Glomerular visceral epithelial cell (primary cell): Measurements from ENCODE around the gene PLCL1.

Source experiments
- DNase-seq: peaks from one replicate; pipeline ENCODE4 v3.0.0-alpha.2; 2016; ENCODE audit errors: extremely low spot score

PLCL1 gene

DNA sequence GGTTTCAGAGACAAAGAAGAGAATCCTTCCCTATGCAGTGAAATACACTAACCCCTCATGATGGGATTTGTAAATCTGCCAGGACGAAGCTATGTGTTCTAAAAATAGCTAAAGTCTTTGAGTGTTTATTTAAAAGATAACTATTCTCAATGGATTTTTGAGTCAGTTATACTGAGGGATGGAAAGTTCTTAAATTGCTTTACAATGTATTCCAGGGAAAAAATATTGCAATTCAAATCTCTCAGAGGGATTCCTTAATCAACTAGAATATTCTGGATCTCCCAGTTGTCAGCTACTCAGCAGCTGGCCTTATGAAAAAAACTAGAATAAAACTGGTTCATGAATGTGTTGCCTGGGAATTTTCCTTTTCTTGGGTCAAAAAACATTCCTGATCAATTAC, 312.4 kb downstream of the PLCL1 start:
- no peak for DNase-seq

DNA sequence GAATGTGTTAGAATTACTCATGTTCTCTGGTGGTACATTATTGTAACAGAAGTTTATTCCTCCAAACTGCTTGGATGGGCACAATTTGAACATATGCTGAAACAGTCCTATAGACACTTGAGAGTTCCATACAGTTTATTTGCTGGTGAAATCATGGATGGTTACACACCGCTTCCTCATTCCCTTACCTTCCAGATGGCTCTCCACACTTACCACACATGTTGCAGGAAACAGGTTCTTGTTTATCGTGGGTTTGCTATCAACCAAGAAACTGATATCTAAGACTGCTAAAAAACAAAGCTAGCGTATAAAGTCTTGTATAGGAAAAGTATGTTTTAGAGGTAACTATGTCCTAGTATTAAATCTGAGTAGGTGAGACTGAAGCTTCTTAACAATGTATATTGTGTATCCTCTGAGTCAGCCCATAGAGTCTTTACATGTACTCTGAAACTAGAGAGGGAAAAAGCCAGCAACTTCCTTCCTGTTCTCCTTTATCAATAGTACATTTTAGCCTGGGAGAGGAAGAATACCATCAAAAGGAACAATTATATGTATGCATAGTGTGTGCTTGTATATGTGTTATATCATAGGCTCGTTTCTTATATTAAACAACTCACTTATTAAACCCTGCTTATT, 313.1 kb downstream of the PLCL1 start:
- DNase-seq, result no peak

DNA sequence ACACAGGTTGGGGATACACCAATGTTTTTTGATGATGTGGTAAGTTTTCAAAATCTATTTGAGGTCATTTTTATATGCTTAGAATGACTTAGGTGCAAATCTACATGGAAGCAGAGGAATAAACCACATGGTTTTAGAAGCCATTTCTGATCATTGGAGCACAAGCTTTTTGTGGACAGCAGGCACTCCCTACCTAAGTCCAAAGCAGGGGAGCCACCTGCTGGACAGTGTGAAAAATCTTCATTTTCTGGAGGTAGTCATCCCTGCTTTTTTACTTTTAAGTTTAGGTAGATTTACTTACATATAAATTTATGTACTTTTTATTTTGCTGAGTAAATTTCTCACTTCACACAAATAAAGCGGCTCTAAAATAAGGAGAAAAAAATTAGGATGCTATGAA, 323.2 kb downstream of the PLCL1 start:
- DNase-seq, result peak; percentile 43

DNA sequence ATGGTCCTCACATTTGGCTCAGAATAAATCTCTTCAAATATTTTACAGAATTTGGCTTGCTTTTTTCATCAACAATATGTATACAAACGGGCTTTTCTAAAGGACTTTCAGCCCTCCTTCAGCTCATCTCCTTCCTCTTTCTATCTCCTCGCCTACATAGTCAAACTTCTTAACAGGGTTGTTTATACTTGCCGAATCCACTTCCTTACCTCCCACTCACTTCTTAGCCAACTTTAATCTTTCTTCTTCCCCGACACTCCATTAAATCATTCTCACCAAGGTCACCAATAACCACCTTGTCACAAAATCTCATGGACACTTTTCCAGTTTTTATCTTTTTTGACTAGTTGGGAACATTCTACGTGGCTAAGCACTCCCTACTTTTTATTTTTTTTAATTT, 325.2 kb downstream of the PLCL1 start:
- no peak for DNase-seq

DNA sequence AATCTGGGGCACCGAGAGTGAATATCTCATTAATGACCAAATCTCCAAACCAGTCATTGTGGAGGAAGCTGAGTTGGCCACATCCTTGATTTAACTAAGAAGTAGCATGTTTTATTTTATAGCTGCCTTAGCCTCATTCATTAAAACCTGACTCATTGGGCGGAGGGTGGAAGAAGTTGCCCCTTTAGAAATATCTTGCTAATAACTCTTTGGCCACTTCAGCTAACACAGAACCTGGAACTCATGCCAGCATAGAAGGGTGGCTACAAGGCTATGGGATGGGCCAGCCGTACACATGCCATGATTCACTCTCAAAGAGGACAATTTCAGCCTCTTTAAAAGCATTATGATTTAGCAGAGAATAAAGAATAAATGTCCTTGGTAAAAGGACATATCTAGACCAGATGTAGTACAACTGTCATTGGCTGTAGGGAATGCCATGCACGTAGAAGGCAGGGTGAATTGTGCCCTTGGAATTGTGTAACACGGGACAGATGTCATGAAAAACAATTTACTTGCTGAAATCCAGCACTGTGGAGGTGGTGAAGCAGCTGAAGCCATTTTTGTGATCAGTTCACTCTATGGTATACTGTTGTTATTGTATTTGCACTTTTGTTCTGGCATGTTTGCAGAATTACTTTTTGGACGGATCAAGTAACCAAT, 330.0 kb downstream of the PLCL1 start:
- DNase-seq, result no peak

DNA sequence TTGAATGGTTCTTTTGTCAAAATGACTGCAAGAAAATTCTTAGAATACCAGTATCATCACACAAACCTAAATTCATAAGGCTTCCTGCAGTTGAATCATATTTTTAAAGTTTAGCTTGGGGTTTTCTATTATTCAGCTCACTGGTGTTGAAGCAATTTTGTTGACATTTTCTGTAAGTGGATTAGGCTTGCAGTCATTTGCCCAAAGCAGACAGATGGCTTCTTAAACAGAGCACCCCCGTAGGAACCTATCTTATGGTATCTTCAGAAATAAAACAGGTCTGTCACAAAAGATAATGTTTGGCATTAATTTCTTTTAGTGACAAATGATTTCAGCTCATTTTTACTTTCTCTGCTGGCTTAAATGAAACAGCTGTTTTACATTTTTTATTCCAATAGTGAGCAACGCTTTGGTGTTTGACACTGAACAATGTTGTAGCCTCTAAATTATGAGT, 331.1 kb downstream of the PLCL1 start:
- DNase-seq, result no peak

DNA sequence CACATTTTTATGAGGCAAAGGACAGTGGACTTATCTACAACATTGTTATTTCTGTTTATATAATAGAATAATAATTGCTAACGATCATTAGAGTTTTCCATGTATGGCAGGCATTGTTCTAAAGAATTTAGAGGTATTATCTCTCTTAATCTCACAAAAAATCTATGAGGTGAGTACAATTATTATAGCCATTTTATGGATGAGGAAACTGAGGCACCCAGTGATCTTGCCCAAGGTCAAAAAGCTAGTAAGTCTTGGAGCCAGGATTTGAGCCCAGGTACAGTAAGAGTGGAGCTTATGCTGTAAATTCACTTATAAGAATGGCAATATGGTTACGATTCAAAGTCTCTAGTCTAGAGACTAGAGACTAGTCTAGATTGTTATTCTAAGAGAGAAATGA, 331.7 kb downstream of the PLCL1 start:
- no peak for DNase-seq

DNA sequence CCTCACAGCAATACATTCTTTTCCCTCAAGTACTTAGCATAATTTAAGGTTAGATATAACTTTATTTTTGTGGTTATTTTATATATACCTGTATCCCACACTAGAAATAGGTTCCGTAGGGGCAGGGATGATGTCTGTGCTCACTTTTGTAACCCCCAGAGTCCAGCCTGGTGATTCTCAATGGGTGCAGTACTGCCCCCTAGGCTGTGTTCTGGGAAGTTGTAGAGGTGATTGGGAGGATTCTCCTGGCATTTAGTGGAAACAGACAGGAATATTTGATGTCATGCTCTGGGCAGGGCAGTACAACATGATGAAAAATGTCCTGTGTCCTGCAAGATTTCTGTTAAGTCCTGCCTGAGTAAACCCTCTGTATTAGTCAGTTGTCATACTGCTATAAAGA, 333.3 kb downstream of the PLCL1 start:
- no peak for DNase-seq

DNA sequence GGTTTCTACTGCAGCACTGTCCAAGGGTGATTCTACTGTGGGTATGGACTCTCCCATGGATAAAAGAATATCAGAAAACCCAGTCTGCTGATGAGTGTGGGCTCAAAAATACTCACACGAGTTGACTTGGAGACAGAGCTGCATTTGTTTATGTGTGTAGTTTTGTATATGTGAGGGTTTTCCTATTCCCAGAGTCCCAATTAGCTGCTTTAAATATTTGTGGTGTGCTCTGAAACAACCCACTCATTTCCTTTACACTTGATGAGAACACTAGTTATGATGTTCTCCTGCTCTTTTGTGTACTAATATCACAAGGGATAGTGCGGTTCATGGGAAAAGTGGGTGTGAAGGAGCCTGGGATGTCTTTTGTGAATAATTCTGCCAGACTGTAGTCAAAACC, 337.3 kb downstream of the PLCL1 start:
- no peak for DNase-seq

DNA sequence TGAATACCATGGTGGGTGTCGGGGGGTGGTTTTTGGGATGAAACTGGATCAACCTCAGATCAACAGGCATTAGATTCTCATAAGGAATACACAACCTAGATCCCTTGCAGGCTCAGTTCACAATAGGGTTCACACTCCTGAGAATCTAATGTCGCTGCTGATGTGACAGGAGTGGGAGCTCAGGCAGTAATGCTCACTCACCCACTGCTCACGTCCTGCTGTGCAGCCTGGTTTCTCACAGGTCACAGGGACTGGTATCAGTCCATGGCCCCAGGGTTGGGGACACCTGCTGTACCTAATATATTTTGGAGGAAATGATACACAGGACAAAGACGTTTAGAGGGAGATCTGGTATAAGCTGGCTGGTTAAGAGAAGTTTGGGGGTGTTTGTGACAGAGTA, 338.8 kb downstream of the PLCL1 start:
- no peak for DNase-seq

DNA sequence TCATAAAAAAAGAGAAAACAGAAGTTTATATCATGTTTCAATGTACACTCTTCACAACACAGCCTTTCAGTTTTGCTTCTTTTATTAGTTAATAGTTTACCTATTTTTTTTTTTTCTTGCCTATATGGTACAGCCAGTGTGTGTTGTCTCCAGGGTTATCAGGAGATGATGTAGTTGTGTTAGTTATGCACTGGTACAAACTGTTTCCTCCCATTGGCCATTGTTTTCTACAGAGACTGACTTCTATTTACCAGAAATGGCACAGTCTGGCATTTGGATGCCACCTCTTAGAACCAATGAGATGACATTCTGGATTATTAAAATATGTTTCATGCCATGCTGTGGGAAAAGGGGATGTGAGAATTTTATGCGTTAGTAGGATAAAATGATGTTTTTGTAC, 339.4 kb downstream of the PLCL1 start:
- no peak for DNase-seq

DNA sequence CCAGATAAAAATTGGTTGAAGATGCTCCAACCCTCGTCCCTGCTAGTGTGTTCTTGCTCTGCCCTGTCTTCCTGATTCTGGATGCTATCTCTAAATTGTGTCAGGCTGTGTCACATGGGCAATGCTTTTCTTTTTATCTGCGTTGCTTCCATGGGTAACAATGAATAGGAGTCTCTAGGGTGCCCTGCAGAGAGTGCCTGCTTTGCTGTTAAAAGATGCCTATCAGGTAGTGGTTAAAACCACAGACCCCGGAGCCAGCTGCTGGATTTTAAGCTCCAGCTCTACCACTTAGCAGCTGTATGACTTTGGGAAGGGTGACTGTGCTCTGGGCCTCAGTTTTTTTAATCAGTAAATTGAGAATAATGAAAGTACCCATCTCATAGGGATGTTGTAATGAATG, 340.3 kb downstream of the PLCL1 start:
- no peak for DNase-seq

DNA sequence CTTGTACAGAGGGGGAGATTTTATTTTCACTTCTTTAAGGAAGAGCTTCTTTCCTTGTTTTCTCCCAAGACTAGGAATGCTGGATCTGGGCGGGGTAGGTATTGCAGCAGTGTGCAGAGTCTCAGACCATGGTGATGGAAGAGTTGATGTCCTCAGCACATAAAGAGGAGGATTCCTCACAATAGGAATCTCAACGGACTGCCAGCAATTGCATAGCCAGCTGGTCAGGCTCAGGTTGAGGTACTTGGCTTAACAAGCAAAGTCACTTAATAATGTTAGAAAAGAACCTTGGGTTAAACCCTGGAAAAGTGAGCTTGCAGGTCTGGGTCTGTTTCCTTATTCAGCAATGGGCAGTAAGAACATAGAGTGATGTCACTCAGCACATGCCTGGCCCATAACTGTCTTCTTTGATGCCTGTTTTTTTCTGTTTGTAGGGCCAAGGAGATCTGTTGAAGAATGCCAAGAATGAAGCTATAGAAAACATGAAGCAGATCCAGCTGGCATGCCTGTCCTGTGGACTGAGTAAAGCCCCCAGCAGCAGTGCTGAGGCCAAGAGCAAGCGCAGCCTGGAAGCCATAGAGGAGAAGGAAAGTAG, 342.1 kb downstream of the PLCL1 start:
- no peak for DNase-seq

DNA sequence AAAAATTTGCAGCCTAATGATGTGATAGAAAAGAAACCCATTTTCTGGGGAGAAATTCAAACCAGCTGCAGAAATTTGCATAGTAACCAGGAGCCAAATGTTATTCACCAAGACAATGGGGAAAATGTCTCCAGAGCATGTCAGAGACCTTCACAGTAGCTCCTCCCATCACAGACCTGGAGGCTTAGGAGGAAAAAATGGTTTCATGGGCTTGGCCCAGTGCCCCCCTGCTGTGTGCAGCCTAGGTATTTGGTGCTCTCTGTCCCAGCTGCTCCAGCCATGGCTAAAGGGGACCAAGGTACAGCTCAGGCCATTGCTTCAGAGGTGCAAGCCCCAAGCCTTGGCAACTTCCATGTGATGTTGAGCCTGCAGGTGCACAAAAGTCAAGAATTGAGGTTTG, 352.9 kb downstream of the PLCL1 start:
- DNase-seq, result no peak

DNA sequence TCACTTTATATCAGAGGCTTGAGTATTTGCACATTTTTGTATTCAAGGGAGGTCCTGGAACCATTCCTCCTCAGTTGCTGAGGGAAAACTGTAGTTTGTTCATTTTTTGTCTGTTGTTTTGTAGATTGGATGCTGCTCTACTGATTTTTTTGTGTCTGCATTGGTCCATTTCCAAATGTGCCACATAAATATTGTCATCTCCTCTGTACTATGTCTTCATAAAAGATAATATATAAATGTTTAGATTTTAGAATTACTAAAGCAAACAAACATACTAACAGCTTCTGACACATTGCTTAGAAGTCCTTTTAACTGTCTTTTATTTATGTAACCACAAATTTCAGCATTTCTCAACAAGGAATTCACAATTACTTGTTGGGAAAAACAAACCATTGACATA, 356.8 kb downstream of the PLCL1 start:
- DNase-seq, result no peak

DNA sequence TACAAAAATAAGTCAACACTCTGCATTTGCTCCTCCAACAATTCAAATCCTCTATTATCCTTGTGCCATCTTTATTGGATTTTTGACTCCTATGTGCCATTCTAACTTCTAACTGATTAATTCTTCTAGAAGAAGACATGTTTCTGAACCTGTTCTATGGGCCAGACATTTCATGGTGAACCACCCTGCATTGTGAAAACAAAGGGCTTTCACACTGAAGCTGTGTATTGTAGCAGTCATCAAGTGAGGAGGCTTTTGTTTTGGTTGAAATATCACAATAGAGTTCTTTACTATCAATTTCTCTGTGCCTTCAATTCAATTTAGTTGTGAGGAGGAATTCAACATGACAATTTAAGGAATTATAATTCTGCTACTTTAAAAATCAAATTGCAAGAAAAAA, 357.9 kb downstream of the PLCL1 start:
- no peak for DNase-seq

DNA sequence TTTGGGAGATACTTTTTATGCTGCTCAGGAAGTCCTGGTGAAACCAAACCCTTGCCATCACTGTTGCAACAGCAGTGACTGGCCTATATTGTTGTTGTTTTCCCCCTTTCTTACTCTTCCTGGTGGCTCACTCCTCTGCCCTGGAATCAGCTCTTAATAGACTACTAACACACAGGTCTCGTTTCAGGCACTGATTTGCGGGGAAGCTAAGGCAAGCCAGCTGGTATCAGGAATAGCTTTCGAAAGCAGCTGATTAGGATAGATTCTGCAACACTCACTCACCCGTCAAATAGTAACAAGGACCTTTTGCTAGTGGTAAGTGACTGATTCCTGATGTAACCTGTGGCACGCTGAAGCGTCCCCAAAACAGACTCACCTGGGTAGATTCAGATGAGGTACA, 360.4 kb downstream of the PLCL1 start:
- DNase-seq, result no peak

DNA sequence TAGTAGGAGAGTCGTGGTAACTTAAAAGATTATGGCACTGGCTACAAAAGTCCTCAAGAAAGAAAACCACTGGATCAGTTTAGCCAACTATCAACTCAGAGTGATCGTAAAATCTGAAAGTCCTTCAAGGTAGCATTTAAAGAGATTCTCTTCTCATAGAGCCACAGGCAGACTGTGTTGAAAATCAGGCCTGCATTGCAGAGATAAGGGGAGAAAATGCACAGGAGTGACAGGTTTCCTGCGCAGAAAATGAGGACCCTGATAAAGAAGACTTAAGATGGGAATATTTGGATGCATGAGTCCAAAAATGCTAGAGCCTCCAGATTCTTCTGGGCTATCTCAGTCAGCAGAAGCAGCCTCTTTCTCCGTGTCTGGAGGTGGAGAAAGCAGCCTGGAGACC, 360.9 kb downstream of the PLCL1 start:
- no peak for DNase-seq

DNA sequence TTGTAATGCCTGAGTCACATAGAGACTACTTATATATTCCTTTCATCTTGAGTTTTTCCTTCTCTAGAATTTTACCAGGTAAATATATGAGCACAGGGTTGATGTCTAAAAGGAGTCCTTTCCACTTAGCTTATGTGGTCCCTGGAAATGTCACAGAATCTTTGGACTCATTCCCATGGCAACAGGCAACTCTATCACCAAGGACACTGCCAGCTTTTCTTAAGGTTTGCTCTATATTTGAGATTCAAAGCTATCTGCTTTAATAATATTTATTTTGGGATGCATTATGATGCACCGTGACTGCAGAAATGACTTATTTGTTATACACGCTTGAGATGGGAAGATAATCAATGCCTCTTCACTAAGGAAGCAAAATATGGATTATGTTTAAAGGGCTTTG, 363.0 kb downstream of the PLCL1 start:
- DNase-seq, result no peak

DNA sequence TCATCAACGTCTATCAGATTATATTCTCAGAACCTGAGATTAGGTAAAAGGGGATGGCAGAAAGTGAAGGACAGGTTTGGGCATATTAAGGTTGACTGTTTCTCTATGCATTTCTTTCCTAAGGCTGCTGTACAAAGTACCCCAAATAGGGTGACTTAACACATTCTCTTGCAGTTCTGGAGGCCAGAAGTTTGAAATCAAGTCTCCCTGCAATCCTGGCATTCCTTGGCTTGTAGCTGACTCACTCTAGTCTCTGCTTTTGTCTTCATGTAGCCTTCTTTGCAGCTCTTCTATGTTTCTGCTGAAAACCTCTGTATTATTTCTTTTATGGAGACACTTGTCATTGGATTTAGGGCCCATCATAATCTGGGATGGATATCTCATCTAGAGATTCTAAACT, 364.3 kb downstream of the PLCL1 start:
- DNase-seq, result no peak

DNA sequence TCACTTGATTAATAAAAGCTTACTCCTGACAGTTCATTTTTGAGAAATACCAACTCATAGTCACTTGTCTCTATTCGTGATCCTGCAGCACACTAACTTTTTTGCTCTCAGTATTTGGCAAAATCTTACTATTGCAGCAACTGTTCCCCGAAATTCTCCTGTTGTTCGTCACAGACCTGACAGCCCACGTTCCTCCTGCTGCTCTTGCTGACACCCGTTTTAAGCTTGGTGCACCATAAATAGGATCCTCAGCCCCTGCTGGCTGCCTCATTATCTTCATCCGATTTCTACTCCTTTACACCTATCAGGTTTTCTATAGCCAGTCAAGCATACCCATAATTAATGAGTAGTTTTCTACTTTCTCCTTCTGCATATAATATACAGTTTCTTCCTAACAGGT, 368.8 kb downstream of the PLCL1 start:
- no peak for DNase-seq

DNA sequence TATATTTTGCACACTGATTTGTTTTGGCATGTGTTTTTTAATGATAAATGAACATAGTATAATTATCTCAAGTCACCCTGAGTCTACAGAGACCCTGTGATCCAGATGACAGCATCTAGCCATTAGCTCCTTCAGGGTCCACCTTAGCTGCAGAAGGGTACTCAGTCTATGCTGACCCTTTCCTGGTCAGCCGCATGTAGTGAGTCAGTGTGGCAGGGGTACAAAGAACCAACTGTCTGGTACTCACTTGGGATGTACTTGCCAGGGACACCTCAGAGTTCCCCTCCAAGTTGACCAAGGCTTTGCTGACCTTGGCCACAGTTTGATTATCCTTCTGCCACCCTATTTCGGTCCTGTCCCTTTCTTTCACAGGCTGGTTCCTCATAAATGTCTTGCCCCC, 369.5 kb downstream of the PLCL1 start:
- no peak for DNase-seq

DNA sequence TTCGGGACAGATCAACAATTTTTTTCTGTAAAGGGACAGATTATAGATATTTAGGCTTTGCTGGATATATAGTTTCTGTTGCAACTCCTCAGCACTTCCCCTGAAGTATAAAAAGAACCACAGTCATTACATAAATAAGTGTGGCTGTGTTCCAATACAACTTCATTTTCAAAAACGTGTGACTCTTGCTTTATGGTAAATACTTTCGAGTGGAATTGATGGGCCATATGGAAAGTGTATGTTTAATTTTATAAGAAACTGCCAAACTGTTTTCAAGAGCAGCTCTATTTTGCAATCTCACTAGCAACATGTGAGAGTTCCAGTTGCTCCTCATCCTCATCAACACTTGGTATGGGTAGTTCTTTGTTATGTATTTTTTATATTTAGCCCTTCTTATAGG, 370.9 kb downstream of the PLCL1 start:
- DNase-seq, result no peak

DNA sequence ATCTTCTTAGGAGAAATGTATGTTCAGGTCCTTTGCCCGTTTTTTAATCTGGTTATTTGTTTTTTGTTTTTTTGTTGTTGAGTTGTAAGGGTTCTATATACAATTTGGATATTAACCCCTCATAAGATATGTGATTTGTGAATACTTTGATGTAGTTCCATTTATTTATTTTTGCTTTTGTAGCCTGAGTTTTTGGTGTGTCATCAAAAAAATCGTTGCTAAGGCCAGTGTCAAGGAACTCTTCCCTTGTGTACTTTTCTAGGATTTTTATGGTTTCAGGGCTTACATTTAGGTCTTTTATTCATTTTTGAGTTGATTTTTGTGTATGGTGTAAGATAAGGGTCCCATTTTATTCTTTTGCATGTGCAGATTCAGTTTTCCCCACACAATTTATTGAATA, 372.6 kb downstream of the PLCL1 start:
- no peak for DNase-seq
